GM10266 (cell line): Measurements from ENCODE around the gene NRAP.

Source experiments
- DNase-seq: peaks from one replicate; pipeline ENCODE4 v3.0.0; 2012; ENCODE audit errors: extremely low spot score
- TF ChIP-seq, protein P1 (sequence below): IDR thresholded peaks from 2 replicates; pipeline ENCODE4 v1.5.1; 2012; ENCODE audit warnings: mild to moderate bottlenecking, low read depth; ENCODE audit not compliant: control insufficient read depth, insufficient read depth; ENCODE audit errors: missing control alignments

Gene NRAP

DNA sequence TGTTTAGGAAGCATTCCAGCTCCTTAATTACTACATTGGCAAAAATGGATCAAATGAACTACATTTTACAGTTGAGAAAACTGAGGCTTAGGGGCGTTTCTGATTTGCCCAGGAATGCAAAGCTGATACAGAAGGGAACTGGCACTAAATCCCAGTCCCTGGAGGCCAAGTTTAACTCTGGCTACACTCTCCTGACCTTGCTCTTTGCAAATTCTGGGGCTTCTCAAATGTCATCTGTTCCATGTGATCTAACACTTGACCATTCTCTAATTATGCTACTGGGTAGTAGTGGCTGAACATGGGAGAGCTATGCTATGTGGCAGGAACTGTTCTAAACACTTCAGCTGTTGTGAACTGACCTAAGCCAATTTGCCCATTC, 122.3 kb downstream of the NRAP start:
- TF ChIP-seq, protein P1, sequence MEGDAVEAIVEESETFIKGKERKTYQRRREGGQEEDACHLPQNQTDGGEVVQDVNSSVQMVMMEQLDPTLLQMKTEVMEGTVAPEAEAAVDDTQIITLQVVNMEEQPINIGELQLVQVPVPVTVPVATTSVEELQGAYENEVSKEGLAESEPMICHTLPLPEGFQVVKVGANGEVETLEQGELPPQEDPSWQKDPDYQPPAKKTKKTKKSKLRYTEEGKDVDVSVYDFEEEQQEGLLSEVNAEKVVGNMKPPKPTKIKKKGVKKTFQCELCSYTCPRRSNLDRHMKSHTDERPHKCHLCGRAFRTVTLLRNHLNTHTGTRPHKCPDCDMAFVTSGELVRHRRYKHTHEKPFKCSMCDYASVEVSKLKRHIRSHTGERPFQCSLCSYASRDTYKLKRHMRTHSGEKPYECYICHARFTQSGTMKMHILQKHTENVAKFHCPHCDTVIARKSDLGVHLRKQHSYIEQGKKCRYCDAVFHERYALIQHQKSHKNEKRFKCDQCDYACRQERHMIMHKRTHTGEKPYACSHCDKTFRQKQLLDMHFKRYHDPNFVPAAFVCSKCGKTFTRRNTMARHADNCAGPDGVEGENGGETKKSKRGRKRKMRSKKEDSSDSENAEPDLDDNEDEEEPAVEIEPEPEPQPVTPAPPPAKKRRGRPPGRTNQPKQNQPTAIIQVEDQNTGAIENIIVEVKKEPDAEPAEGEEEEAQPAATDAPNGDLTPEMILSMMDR, result no peak
- DNase-seq, result no peak

DNA sequence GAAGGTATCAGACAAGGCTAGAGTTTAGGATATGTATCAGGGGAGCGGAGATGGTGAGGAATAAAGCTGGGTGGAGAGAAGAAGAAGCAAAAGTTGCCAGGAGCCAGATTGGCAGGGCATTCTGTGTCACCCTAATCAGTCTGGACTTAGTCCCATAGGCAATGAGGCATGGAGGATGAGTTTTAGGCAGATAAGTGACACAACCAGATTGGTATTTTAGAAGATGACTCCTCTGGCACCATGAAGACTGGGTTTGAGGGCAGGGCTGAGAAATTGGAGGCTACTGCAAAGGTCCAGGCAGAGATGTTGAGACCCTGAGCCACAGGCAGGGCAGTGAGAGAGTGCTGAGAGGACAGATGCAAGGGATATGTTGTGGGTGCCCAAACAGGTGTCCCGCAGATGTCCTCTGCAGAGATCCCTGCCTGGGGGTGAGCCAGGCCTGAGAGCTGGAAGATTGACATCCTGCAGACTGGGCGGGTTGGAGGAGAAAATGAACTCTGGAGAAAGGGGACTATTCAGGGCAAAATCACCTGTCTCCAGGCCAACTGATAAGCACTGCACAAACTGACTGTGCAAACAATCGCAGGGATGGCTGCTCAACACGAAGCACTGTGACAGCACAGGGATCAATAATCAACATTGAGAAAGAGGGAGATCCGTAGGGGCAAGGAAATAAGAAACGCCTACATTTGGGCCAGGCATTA, 122.8 kb downstream of the NRAP start:
- DNase-seq, result no peak
- TF ChIP-seq, protein P1, result no peak

DNA sequence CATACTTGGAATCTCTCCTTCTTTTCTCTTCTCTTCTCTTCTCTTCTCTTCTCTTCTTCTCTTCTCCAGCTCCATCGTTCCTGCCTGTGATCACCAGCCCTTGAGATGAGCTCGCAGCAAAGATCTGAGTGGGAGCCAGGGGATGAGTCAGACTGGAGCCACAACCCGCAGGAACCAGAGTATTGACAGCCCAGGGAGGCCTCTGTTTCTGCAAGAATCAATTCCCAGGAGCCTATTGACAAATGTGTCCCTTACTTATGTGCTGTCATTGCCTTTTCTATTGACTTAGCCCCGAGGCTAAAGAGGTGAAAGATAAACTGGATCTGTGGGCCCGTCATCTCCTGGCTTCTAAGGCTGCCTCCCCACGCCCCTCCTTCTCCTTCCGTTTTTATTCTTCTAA, 124.1 kb downstream of the NRAP start:
- TF ChIP-seq, protein P1, result no peak

More for the DNA sequence above, 124.1 kb downstream of the NRAP start:
- no peak for DNase-seq
